HEK293T (cell line): ENCODE results near the gene WWC2.

Source experiments
- CTCF ChIA-PET: fragments of 350-600 bp; formaldehyde crosslinking; extraction: SDS; loops from one replicate; lab custom pipeline; 2021; ENCODE audit warnings: antibody characterized with exemption, inconsistent platforms; lab: Yijun Ruan, JAX
- POLR2A ChIA-PET: fragments of 350-600 bp; formaldehyde crosslinking; extraction: SDS; loops from one replicate; lab custom pipeline; 2020; ENCODE audit warnings: antibody characterized with exemption, inconsistent platforms; lab: Yijun Ruan, JAX
- DNase-seq: peaks from one replicate; pipeline ENCODE4 v3.0.0; 2012; ENCODE audit warnings: mixed read lengths; ENCODE audit errors: extremely low spot score
- ARNT ChIP-seq: fragments of 450-650 bp; IDR thresholded peaks from 2 replicates; pipeline ENCODE4 v1.6.1; 2017; ENCODE audit warnings: mild to moderate bottlenecking
- CTBP1 ChIP-seq: fragments of 450-650 bp; IDR thresholded peaks from 2 replicates; pipeline ENCODE4 v1.6.1; 2016; ENCODE audit warnings: borderline replicate concordance
- FOXK2 ChIP-seq: fragments of 450-650 bp; IDR thresholded peaks from 2 replicates; pipeline ENCODE4 v1.6.1; 2016; ENCODE audit warnings: mild to moderate bottlenecking
- NFRKB ChIP-seq: fragments of 450-650 bp; IDR thresholded peaks from 2 replicates; pipeline ENCODE4 v1.6.1; 2016; ENCODE audit warnings: mild to moderate bottlenecking, moderate library complexity
- SP1 ChIP-seq: fragments of 450-650 bp; IDR thresholded peaks from 2 replicates; pipeline ENCODE4 v1.6.1; 2017
- TARDBP ChIP-seq: fragments of 450-650 bp; IDR thresholded peaks from 2 replicates; pipeline ENCODE4 v1.6.1; 2016
- ZNF384 ChIP-seq: fragments of 450-650 bp; IDR thresholded peaks from 2 replicates; pipeline ENCODE4 v1.6.1; 2016

WWC2 gene

DNA sequence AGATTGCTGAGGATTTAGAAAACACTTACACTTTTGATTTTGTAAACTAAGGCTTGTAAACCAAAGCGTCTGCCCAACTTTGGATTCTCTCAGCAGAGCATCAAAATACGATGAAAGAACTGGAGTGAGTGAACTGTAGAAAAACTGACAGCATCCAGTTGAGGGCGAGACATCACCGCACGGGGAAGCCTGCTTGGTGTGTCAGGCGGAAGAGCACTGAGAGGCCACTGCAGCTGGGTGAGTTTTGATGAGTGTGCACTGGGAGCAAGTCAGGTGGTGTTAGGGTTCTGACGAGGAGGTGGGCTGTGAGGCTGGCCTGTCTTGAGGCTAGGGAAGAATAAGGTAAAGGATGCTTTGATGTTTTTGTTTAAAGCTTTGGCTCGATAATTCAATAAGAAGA lies 270.0 kb downstream of the WWC2 start:
- no peak for DNase-seq
- TF ChIP-seq ARNT: no peak
- no peak for TF ChIP-seq CTBP1
- TF ChIP-seq NFRKB: no peak
- TF ChIP-seq ZNF384: no peak
- no peak for TF ChIP-seq FOXK2
- TF ChIP-seq SP1: no peak
- no peak for TF ChIP-seq TARDBP
- POLR2A ChIA-PET: no interaction called here
- CTCF ChIA-PET: no interaction called here
